ENCODE data around the gene PCDH9.

PCDH9 gene

GRCh38 chr13:66353664-66354063 is 876.5 kb downstream of the PCDH9 start:
- Histone ChIP-seq H3K9ac (ENCODE audit: low read depth, low read length) (no peak overlapping the region), H3K4me1 (ENCODE audit: control insufficient read depth, insufficient read depth, low read length) (peaks cover 9% of the 10 kb centered on the region), H3K36me3 (ENCODE audit: control insufficient read depth, insufficient read depth, low read length) (no peaks in the 10 kb centered on the region), H3K27me3 (ENCODE audit: control insufficient read depth, insufficient read depth, low read length) (no peaks in the 10 kb centered on the region), H3K9me3 (ENCODE audit: control insufficient read depth, insufficient read depth, low read length) (no peaks in the 10 kb centered on the region), H3K27ac (ENCODE audit: low read depth, low read length) (no peak overlapping the region), H3K4me3 (ENCODE audit: low read depth, low read length) (no peak overlapping the region)

GRCh38 chr13:66349966-66350365 is 880.2 kb downstream of the PCDH9 start:
- no peaks in the 10 kb centered on the region for H3K9me3 ChIP-seq (ENCODE audit: control insufficient read depth, insufficient read depth, low read length)
- H3K27ac ChIP-seq (ENCODE audit: low read depth, low read length) = no peak overlapping the region
- no peak overlapping the region for H3K4me3 ChIP-seq (ENCODE audit: low read depth, low read length)
- H3K9ac ChIP-seq (ENCODE audit: low read depth, low read length) = no peak overlapping the region
- no peaks in the 10 kb centered on the region for H3K36me3 ChIP-seq (ENCODE audit: control insufficient read depth, insufficient read depth, low read length)
- peaks cover 6% of the 10 kb centered on the region for H3K4me1 ChIP-seq (ENCODE audit: control insufficient read depth, insufficient read depth, low read length)
- no peaks in the 10 kb centered on the region for H3K27me3 ChIP-seq (ENCODE audit: control insufficient read depth, insufficient read depth, low read length)

- Histone ChIP-seq H3K9me3 (ENCODE audit: control insufficient read depth, insufficient read depth, low read length) (no peaks in the 10 kb centered on the region), H3K36me3 (ENCODE audit: control insufficient read depth, insufficient read depth, low read length) (no peaks in the 10 kb centered on the region), H3K4me3 (ENCODE audit: low read depth, low read length) (no peak overlapping the region), H3K27ac (ENCODE audit: low read depth, low read length) (no peak overlapping the region), H3K9ac (ENCODE audit: low read depth, low read length) (no peak overlapping the region), H3K27me3 (ENCODE audit: control insufficient read depth, insufficient read depth, low read length) (no peaks in the 10 kb centered on the region), H3K4me1 (ENCODE audit: control insufficient read depth, insufficient read depth, low read length) (peaks cover 6% of the 10 kb centered on the region; the same call in 1 of the 2 replicates)
Observed at GRCh38 chr13:66348745-66349690, 881.1 kb downstream of the PCDH9 start.

GRCh38 chr13:66347486-66348117 is 882.5 kb downstream of the PCDH9 start:
- Histone ChIP-seq H3K36me3 (ENCODE audit: control insufficient read depth, insufficient read depth, low read length) (no peaks in the 10 kb centered on the region), H3K4me3 (ENCODE audit: low read depth, low read length) (no peak overlapping the region), H3K27ac (ENCODE audit: low read depth, low read length) (no peak overlapping the region), H3K27me3 (ENCODE audit: control insufficient read depth, insufficient read depth, low read length) (no peaks in the 10 kb centered on the region), H3K9me3 (ENCODE audit: control insufficient read depth, insufficient read depth, low read length) (no peaks in the 10 kb centered on the region), H3K9ac (ENCODE audit: low read depth, low read length) (no peak overlapping the region), H3K4me1 (ENCODE audit: control insufficient read depth, insufficient read depth, low read length) (peaks cover 6% of the 10 kb centered on the region; the same call in 1 of the 2 replicates)

GRCh38 chr13:66345971-66346370 is 884.2 kb downstream of the PCDH9 start:
- H3K4me3 ChIP-seq (ENCODE audit: low read depth, low read length) = no peak overlapping the region
- peaks cover 10% of the 10 kb centered on the region; the same call in 1 of the 2 replicates for H3K4me1 ChIP-seq (ENCODE audit: control insufficient read depth, insufficient read depth, low read length)
- H3K9me3 ChIP-seq (ENCODE audit: control insufficient read depth, insufficient read depth, low read length) = no peaks in the 10 kb centered on the region
- H3K27me3 ChIP-seq (ENCODE audit: control insufficient read depth, insufficient read depth, low read length) = no peaks in the 10 kb centered on the region
- H3K36me3 ChIP-seq (ENCODE audit: control insufficient read depth, insufficient read depth, low read length) = no peaks in the 10 kb centered on the region
- no peak overlapping the region for H3K9ac ChIP-seq (ENCODE audit: low read depth, low read length)
- H3K27ac ChIP-seq (ENCODE audit: low read depth, low read length) = no peak overlapping the region

- Histone ChIP-seq H3K27ac (ENCODE audit: low read depth, low read length) (no peak overlapping the region), H3K36me3 (ENCODE audit: control insufficient read depth, insufficient read depth, low read length) (no peaks in the 10 kb centered on the region), H3K4me1 (ENCODE audit: control insufficient read depth, insufficient read depth, low read length) (peaks cover 10% of the 10 kb centered on the region; the same call in 1 of the 2 replicates), H3K9ac (ENCODE audit: low read depth, low read length) (no peak overlapping the region), H3K4me3 (ENCODE audit: low read depth, low read length) (no peak overlapping the region), H3K27me3 (ENCODE audit: control insufficient read depth, insufficient read depth, low read length) (no peaks in the 10 kb centered on the region), H3K9me3 (ENCODE audit: control insufficient read depth, insufficient read depth, low read length) (no peaks in the 10 kb centered on the region)
Observed at GRCh38 chr13:66345518-66345810, 884.7 kb downstream of the PCDH9 start.

GRCh38 chr13:66344805-66345517 is 885.2 kb downstream of the PCDH9 start:
- no peaks in the 10 kb centered on the region for H3K9me3 ChIP-seq (ENCODE audit: control insufficient read depth, insufficient read depth, low read length)
- H3K4me3 ChIP-seq (ENCODE audit: low read depth, low read length) = no peak overlapping the region
- no peaks in the 10 kb centered on the region for H3K36me3 ChIP-seq (ENCODE audit: control insufficient read depth, insufficient read depth, low read length)
- H3K9ac ChIP-seq (ENCODE audit: low read depth, low read length) = no peak overlapping the region
- H3K27me3 ChIP-seq (ENCODE audit: control insufficient read depth, insufficient read depth, low read length) = no peaks in the 10 kb centered on the region
- no peak overlapping the region for H3K27ac ChIP-seq (ENCODE audit: low read depth, low read length)
- H3K4me1 ChIP-seq (ENCODE audit: control insufficient read depth, insufficient read depth, low read length) = peaks cover 10% of the 10 kb centered on the region; the same call in 1 of the 2 replicates

GRCh38 chr13:66343224-66343828 is 886.8 kb downstream of the PCDH9 start:
- no peak overlapping the region for H3K4me3 ChIP-seq (ENCODE audit: low read depth, low read length)
- peaks cover 10% of the 10 kb centered on the region; the same call in 1 of the 2 replicates for H3K4me1 ChIP-seq (ENCODE audit: control insufficient read depth, insufficient read depth, low read length)
- no peaks in the 10 kb centered on the region for H3K27me3 ChIP-seq (ENCODE audit: control insufficient read depth, insufficient read depth, low read length)
- H3K36me3 ChIP-seq (ENCODE audit: control insufficient read depth, insufficient read depth, low read length) = no peaks in the 10 kb centered on the region
- no peak overlapping the region for H3K27ac ChIP-seq (ENCODE audit: low read depth, low read length)
- H3K9ac ChIP-seq (ENCODE audit: low read depth, low read length) = no peak overlapping the region
- H3K9me3 ChIP-seq (ENCODE audit: control insufficient read depth, insufficient read depth, low read length) = no peaks in the 10 kb centered on the region

GRCh38 chr13:66341635-66342377 is 888.3 kb downstream of the PCDH9 start:
- Histone ChIP-seq H3K36me3 (ENCODE audit: control insufficient read depth, insufficient read depth, low read length) (no peaks in the 10 kb centered on the region), H3K4me1 (ENCODE audit: control insufficient read depth, insufficient read depth, low read length) (peaks cover 10% of the 10 kb centered on the region; the same call in 1 of the 2 replicates), H3K27me3 (ENCODE audit: control insufficient read depth, insufficient read depth, low read length) (no peaks in the 10 kb centered on the region), H3K27ac (ENCODE audit: low read depth, low read length) (no peak overlapping the region), H3K9ac (ENCODE audit: low read depth, low read length) (no peak overlapping the region), H3K4me3 (ENCODE audit: low read depth, low read length) (no peak overlapping the region), H3K9me3 (ENCODE audit: control insufficient read depth, insufficient read depth, low read length) (no peaks in the 10 kb centered on the region)

GRCh38 chr13:66339214-66339613 is 890.9 kb downstream of the PCDH9 start:
- H3K36me3 ChIP-seq (ENCODE audit: control insufficient read depth, insufficient read depth, low read length) = no peaks in the 10 kb centered on the region
- H3K27me3 ChIP-seq (ENCODE audit: control insufficient read depth, insufficient read depth, low read length) = no peaks in the 10 kb centered on the region
- H3K4me1 ChIP-seq (ENCODE audit: control insufficient read depth, insufficient read depth, low read length) = peaks cover 3% of the 10 kb centered on the region; the same call in 1 of the 2 replicates
- H3K9ac ChIP-seq (ENCODE audit: low read depth, low read length) = no peak overlapping the region
- H3K9me3 ChIP-seq (ENCODE audit: control insufficient read depth, insufficient read depth, low read length) = no peaks in the 10 kb centered on the region
- no peak overlapping the region for H3K27ac ChIP-seq (ENCODE audit: low read depth, low read length)
- no peak overlapping the region for H3K4me3 ChIP-seq (ENCODE audit: low read depth, low read length)
